HG03378 (cell line): ENCODE results near the gene TRIM72.
"Not testable (repeated sequence)": the region's sequence is repeated elsewhere in the genome, so short reads cannot be mapped to it uniquely, and the experiment has no call there.

Experiments used
- ATAC-seq: cut with Tn5 transposase; IDR thresholded peaks from one replicate; pipeline ENCODE4 v1.9.1; 2021; ENCODE audit warnings: mild to moderate bottlenecking, moderate library complexity; ENCODE audit not compliant: unreplicated experiment

The TRIM72 gene

DNA sequence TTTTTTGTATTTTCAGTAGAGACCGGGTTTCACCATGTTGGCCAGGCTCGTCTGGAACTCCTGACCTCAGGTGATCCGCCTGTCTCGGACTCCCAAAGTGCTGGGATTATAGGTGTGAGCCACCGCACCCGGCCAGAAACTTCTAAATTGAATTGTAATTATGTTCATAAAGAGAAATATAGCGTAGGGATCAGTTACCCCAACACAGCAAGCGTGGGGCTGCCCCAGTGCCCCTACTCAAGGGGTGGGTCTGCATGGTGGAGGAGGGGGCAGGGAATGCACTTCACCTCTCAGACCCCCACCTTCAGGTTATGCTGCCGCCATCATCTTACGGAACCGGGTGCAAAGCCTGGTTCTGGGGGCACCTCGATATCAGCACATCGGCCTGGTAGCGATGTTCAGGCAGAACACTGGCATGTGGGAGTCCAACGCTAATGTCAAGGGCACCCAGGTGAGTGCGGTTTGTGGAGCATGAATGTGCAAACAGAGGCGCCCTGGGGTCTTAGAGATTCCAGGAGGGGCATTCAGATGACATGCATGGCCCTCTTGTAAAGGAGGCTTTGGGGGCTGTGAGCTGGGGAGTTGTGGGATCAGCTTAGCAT is 63.8 kb downstream of the TRIM72 start:
- no peak for ATAC-seq

DNA sequence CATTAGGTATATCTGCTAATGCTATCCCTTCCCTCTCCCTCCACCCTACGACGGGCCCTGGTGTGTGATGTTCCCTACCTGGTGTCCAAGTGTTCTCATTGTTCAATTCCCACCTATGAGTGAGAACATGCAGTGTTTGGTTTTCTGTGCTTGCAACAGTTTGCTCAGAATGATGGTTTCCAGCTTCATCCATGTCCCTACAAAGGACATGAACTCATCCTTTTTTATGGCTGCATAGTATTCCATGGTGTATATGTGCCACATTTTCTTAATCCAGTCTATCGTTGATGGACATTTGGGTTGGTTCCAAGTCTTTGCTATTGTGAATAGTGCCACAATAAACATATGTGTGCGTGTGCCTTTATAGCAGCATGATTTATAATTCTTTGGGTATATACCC is 64.9 kb downstream of the TRIM72 start:
- not testable (repeated sequence) for ATAC-seq
